CD4-positive, CD25-positive, alpha-beta regulatory T cell (primary cell): ENCODE data around the gene NEUROD1. TPM values are rescaled to one million over a fixed set of nuclear protein-coding genes. Genes with fewer than 3 reads are reported as not detected.
A peak's percentile ranks its signal among the peaks of the same experiment; 100 is the strongest.

ENCODE experiments used
- ATAC-seq, 2 donors: fragments of 150-1000 bp; cut with Tn5 transposase; one replicate each; pipeline ENCODE4 v1.10.0; 2021; ENCODE audit warnings: low read depth in 2 of 2, moderate number of reproducible peaks in 2 of 2, moderate library complexity in 1 of 2
- DNase-seq, 3 donors: peaks; one replicate each; pipeline versions ENCODE4 v3.0.0 to v3.0.0-alpha.2; 2012 to 2022; ENCODE audit warnings: mixed read lengths in 1 of 3
- H3K27ac ChIP-seq: one replicate; pipeline ENCODE4 v1.7.0; 2013; ENCODE audit warnings: mild to moderate bottlenecking, low read length; ENCODE audit not compliant: insufficient read depth, poor library complexity, severe bottlenecking
- H3K27me3 ChIP-seq: one replicate; pipeline ENCODE4 v1.7.0; 2013; ENCODE audit warnings: low read length; ENCODE audit not compliant: control insufficient read depth, insufficient read depth
- H3K36me3 ChIP-seq: one replicate; pipeline ENCODE4 v1.7.0; 2013; ENCODE audit warnings: mild to moderate bottlenecking, low read length, moderate library complexity; ENCODE audit not compliant: control insufficient read depth, insufficient read depth
- H3K4me1 ChIP-seq: 2 replicates; pipeline ENCODE4 v1.7.0; 2013; ENCODE audit warnings: mild to moderate bottlenecking, low read length; ENCODE audit not compliant: insufficient read depth, control insufficient read depth, poor library complexity, severe bottlenecking
- H3K4me3 ChIP-seq: one replicate; pipeline ENCODE4 v1.7.0; 2013; ENCODE audit warnings: low read depth, mild to moderate bottlenecking, low read length, moderate library complexity
- H3K9me3 ChIP-seq, 2 experiments: 1 replicate in 1 of 2; 2 replicates in 1 of 2; pipeline ENCODE4 v1.7.0; 2013; ENCODE audit warnings: low read length in 2 of 2, mild to moderate bottlenecking in 1 of 2, moderate library complexity in 1 of 2; ENCODE audit not compliant: control insufficient read depth in 2 of 2
- H3K27ac Mint-ChIP-seq, 3 donors: one replicate each; pipeline ENCODE4 v1.8.0; 2020 to 2022; ENCODE audit warnings: mild to moderate bottlenecking in 3 of 3, mixed read lengths in 3 of 3, moderate library complexity in 2 of 3
- H3K27me3 Mint-ChIP-seq: one replicate; pipeline ENCODE4 v1.8.0; 2022; ENCODE audit warnings: mild to moderate bottlenecking, mixed read lengths
- H3K36me3 Mint-ChIP-seq: one replicate; pipeline ENCODE4 v1.8.0; 2020; ENCODE audit warnings: mixed read lengths
- H3K4me1 Mint-ChIP-seq, 4 donors: one replicate each; pipeline ENCODE4 v1.8.0; 2020 to 2022; ENCODE audit warnings: mixed read lengths in 4 of 4, mild to moderate bottlenecking in 1 of 4
- H3K4me3 Mint-ChIP-seq, 4 donors: one replicate each; pipeline ENCODE4 v1.8.0; 2020 to 2022; ENCODE audit warnings: mild to moderate bottlenecking in 4 of 4, mixed read lengths in 4 of 4, moderate library complexity in 3 of 4
- H3K9me3 Mint-ChIP-seq, 7 donors: one replicate each; pipeline ENCODE4 v1.8.0; 2020 to 2022; ENCODE audit warnings: mixed read lengths in 7 of 7, mild to moderate bottlenecking in 3 of 7, moderate library complexity in 2 of 7
- polyA plus RNA-seq, 4 donors: library from polyadenylated mRNA; unstranded; fragments of 300-500 nt; fragmentation: Illumina TruSeq; gene quantifications; one replicate each; pipeline ENCODE4 v1.2.3, GENCODE V29; 2021
- total RNA-seq: library from RNA; stranded (reverse); gene quantifications from one replicate; pipeline ENCODE4 v1.2.3, GENCODE V29; 2022

Gene NEUROD1
- total and polyA plus RNA-seq, 5 donors from 2014 or later: not detected

DNA sequence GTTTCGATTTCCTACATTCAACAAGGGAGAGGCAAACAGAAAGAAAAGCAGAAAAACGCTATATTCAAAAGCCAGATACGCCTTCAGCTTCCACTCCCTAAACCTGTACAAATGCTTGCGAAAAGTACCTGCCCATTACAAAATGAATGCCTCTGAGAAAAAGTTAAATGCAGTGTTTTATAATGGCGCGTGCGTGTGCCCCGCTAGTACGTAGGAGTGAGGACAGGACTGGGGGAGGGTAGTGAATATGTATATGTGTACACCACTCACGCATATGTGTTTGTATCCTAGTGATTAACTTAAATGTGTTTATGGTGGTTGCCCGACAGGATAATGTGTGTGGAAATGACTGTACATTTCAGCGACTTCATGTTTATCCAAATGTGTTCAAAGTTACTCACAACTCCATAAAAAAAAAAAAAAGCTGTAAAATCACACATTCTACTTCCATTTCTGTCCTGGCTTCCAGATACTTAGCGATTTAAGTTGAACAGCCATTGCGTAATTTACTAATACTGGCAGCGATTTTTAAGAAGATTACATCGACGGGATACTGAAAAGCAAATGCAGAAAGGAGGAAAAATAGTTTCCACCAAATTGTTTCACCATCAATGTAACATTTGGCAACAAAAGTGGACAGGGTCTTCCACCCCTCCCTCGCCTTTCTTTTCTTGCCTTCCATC lies 1.3 kb downstream of the NEUROD1 start:
- H3K9me3 ChIP-seq: no peaks in the 10 kb centered on the region
- peaks cover 4 to 41% (median 11%) of the 10 kb centered on the region in 4 donors for H3K4me1 Mint-ChIP-seq

GRCh38 chr2:181677912-181678586 lies 2.3 kb downstream of the NEUROD1 start:
- Mint-ChIP-seq H3K36me3 (peaks cover 3% of the 10 kb centered on the region), H3K27ac (peak overlapping the region in 1 of 3 donors; percentile 71), H3K4me3 (peak overlapping the region in 1 of 4 donors; percentile 0), H3K4me1 (peaks cover 4 to 39% (median 11%) of the 10 kb centered on the region in 4 donors), H3K27me3 (peaks cover 74% of the 10 kb centered on the region), H3K9me3 (peaks cover 0 to 17% (median 1%) of the 10 kb centered on the region in 7 donors)
- peaks cover 33% of the 10 kb centered on the region for H3K27me3 ChIP-seq
- no peaks in the 10 kb centered on the region for H3K9me3 ChIP-seq
- DNase-seq (peak in 2 of 3 donors; percentile 31 to 65), ATAC-seq (peak; percentile 37 to 55)
- H3K36me3 ChIP-seq: no peaks in the 10 kb centered on the region
- H3K4me1 ChIP-seq: peaks cover 3% of the 10 kb centered on the region
- no peak overlapping the region for H3K4me3 ChIP-seq
- no peak overlapping the region for H3K27ac ChIP-seq

More for the DNA sequence above, 1.3 kb downstream of the NEUROD1 start:
- Mint-ChIP-seq H3K9me3 (peaks cover 0 to 17% (median 1%) of the 10 kb centered on the region in 7 donors), H3K27ac (no peak overlapping the region), H3K36me3 (peaks cover 3% of the 10 kb centered on the region), H3K27me3 (peaks cover 79% of the 10 kb centered on the region), H3K4me3 (peak overlapping the region in 2 of 4 donors; percentile 17 to 41)
- H3K36me3 ChIP-seq: no peaks in the 10 kb centered on the region
- H3K4me1 ChIP-seq: peaks cover 3% of the 10 kb centered on the region
- peaks cover 33% of the 10 kb centered on the region for H3K27me3 ChIP-seq
- H3K4me3 ChIP-seq: no peak overlapping the region
- no peak for ATAC-seq
- no peak overlapping the region for H3K27ac ChIP-seq
- DNase-seq: no peak

DNA sequence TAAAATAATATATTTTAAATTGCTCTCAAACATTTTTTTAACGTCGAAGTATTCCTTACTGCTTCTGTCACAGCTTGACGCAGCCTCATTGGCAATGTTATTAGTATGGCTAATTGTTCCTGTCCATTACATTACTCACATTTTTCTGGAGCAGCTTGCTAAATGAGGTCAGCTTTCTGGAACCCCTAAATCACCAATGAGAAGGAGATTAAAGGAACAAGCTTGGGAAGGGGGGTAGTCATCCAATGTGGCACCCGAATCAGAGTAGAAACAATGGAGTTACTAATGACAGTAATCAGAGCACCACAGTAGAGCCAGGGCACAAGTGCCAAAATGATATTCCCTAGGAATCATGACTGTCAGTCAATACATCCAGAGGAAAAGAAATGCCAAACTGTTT lies 5.1 kb downstream of the NEUROD1 start:
- H3K27me3 Mint-ChIP-seq: peaks cover 54% of the 10 kb centered on the region
- H3K4me3 ChIP-seq: no peak overlapping the region
- DNase-seq: no peak
- H3K27me3 ChIP-seq: peaks cover 21% of the 10 kb centered on the region
- peaks cover 0 to 13% (median 0%) of the 10 kb centered on the region in 7 donors for H3K9me3 Mint-ChIP-seq
- no peaks in the 10 kb centered on the region for H3K36me3 ChIP-seq
- H3K36me3 Mint-ChIP-seq: peaks cover 3% of the 10 kb centered on the region
- no peak overlapping the region for H3K27ac Mint-ChIP-seq
- peaks cover 3 to 14% (median 4%) of the 10 kb centered on the region in 4 donors for H3K4me1 Mint-ChIP-seq
- no peak overlapping the region for H3K4me3 Mint-ChIP-seq
- no peaks in the 10 kb centered on the region for H3K9me3 ChIP-seq
- ATAC-seq: no peak
- no peak overlapping the region for H3K27ac ChIP-seq
- H3K4me1 ChIP-seq: peaks cover 3% of the 10 kb centered on the region

DNA sequence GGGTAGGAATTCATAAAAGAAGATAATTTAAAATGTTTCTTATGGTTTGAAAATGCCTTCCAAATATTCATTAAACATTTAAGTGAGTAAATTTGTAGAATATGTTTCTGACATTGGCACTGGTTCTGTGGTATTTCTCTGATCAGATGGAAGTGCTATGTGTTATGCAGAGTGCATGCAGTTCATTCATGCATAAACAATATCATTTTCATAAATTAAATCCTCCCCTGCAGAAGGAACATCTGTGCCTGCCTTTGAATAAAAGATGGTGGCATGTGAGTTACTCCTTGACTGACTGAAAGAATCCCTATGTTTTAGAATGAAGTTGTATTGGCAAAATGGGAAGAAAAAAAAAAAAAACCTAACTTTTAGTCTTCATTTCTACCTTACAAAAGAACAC lies 5.9 kb downstream of the NEUROD1 start:
- peaks cover 0 to 13% (median 0%) of the 10 kb centered on the region in 7 donors for H3K9me3 Mint-ChIP-seq
- ATAC-seq (no peak), DNase-seq (no peak)
- H3K36me3 Mint-ChIP-seq: peaks cover 3% of the 10 kb centered on the region
- no peak overlapping the region for H3K4me3 Mint-ChIP-seq
- H3K9me3 ChIP-seq: no peaks in the 10 kb centered on the region
- peaks cover 15% of the 10 kb centered on the region for H3K27me3 ChIP-seq
- H3K27me3 Mint-ChIP-seq: peaks cover 49% of the 10 kb centered on the region
- no peaks in the 10 kb centered on the region for H3K36me3 ChIP-seq
- peaks cover 0 to 14% (median 2%) of the 10 kb centered on the region in 4 donors for H3K4me1 Mint-ChIP-seq
- no peak overlapping the region for H3K27ac ChIP-seq
- H3K27ac Mint-ChIP-seq: no peak overlapping the region
- H3K4me1 ChIP-seq: peaks cover 3% of the 10 kb centered on the region
- no peak overlapping the region for H3K4me3 ChIP-seq

DNA sequence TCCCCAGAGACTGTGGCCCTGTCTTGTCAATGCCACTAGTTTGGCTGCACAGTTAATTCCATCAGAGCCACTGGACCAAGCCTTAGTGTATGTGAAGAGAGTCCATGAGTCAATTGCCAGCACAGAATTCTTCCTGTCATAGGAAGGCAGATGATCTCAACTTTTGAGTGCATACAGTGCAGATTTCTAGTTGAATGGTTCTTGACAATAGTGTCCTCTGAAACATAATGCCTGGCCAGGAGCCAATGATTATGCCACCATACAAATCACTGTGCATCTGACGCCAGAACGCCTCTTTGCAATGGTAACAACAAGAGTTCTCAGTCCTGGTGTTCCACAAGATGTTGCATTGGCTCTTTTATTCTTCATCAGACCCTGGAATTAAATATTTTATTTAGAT lies 7.1 kb downstream of the NEUROD1 start:
- Mint-ChIP-seq H3K27me3 (peaks cover 49% of the 10 kb centered on the region), H3K4me3 (no peak overlapping the region)
- H3K27me3 ChIP-seq: peaks cover 9% of the 10 kb centered on the region

DNA sequence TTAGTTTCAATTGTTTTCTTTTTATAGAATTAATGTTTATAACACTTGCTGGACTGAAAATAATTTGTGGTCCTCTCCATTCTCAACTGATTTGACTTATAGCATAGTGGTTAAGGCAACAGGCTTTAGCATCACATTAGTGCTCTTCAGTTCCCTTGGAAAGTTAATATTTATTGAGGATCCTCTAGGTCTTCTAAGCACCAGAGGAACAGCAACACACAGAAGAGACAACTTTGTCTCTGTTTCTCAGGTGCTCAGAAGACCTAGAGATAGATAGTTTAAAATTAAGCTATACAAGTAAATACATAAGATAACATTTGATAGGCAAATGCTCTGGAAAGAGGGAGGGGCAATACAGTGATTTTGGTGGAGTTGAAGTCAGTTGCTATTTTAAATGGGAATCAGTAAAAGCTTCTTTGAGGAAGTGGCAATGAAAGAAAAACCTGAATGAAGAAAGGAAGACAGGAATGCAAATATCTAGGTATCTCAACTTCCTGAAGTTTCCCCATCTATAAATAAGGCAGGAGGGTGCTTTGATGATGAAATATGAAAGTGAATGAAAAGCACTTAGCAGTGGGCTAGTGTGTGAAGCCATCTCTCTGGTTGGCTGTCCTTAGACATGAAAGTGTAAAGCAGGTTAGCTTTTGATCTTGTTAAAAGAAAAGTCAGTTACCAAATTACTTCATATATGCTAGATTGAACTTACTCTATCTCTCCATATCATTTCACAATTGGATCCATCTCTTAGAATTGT lies 7.9 kb downstream of the NEUROD1 start:
- no peaks in the 10 kb centered on the region for H3K9me3 ChIP-seq
- no peak for DNase-seq
- no peaks in the 10 kb centered on the region for H3K36me3 Mint-ChIP-seq
- no peak overlapping the region for H3K27ac Mint-ChIP-seq
- H3K4me3 Mint-ChIP-seq: no peak overlapping the region
- H3K4me3 ChIP-seq: no peak overlapping the region
- ATAC-seq: no peak
- peaks cover 43% of the 10 kb centered on the region for H3K27me3 Mint-ChIP-seq
- H3K27me3 ChIP-seq: peaks cover 8% of the 10 kb centered on the region
- no peaks in the 10 kb centered on the region for H3K4me1 Mint-ChIP-seq
- H3K36me3 ChIP-seq: no peaks in the 10 kb centered on the region
- no peaks in the 10 kb centered on the region for H3K4me1 ChIP-seq
- H3K27ac ChIP-seq: no peak overlapping the region
- H3K9me3 Mint-ChIP-seq: no peaks in the 10 kb centered on the region

More for the DNA sequence above, 7.1 kb downstream of the NEUROD1 start:
- Mint-ChIP-seq H3K27ac (no peak overlapping the region), H3K9me3 (peaks cover 0 to 5% (median 0%) of the 10 kb centered on the region in 7 donors), H3K4me1 (peaks cover 0 to 6% (median 2%) of the 10 kb centered on the region in 4 donors), H3K36me3 (no peaks in the 10 kb centered on the region)
- Histone ChIP-seq H3K9me3 (no peaks in the 10 kb centered on the region), H3K4me1 (peaks cover 3% of the 10 kb centered on the region), H3K36me3 (no peaks in the 10 kb centered on the region), H3K27ac (no peak overlapping the region), H3K4me3 (no peak overlapping the region)
- no peak for DNase-seq
- no peak for ATAC-seq

DNA sequence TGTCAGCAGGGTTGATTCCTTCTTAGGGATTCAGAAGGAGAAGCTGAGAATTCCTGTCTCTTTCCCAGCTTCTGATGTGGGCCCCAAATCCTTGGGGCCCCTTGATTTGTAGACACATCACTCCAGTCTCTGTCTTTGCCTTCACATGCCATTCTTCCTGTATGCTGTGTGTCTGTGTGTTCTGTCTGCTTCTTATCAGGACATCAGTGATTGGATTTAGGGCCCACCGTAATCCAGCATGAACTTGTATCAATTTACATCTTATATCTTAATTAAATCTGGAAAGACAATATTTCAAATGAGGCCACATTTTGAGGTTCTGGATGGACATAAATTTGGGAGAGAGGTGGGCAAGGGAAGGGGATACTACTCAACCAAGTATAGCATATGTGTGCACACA lies 9.7 kb downstream of the NEUROD1 start:
- Mint-ChIP-seq H3K4me1 (no peaks in the 10 kb centered on the region), H3K4me3 (no peak overlapping the region), H3K9me3 (peaks cover 0 to 14% (median 0%) of the 10 kb centered on the region in 7 donors), H3K27ac (no peak overlapping the region), H3K27me3 (peaks cover 45% of the 10 kb centered on the region), H3K36me3 (no peaks in the 10 kb centered on the region)
- no peak for DNase-seq
- peaks cover 8% of the 10 kb centered on the region for H3K27me3 ChIP-seq
- no peaks in the 10 kb centered on the region for H3K4me1 ChIP-seq
- no peak overlapping the region for H3K27ac ChIP-seq
- no peak for ATAC-seq
- no peaks in the 10 kb centered on the region for H3K9me3 ChIP-seq
- no peaks in the 10 kb centered on the region for H3K36me3 ChIP-seq
- H3K4me3 ChIP-seq: no peak overlapping the region
